Muscle layer of colon (tissue), 2 donors: Measurements from ENCODE around the gene RAB7B.
"Not testable (repeated sequence)": the region's sequence is repeated elsewhere in the genome, so short reads cannot be mapped to it uniquely, and the experiment has no call there.

Experiments
- H3K27ac ChIP-seq: one replicate; pipeline ENCODE4 v1.7.0; 2013; ENCODE audit warnings: low read depth, mild to moderate bottlenecking, low read length, moderate library complexity
- H3K27me3 ChIP-seq, 2 donors: one replicate each; pipeline ENCODE4 v1.7.0; 2013; ENCODE audit warnings: low read length in 2 of 2, mild to moderate bottlenecking in 2 of 2; ENCODE audit not compliant: insufficient read depth in 2 of 2, control insufficient read depth in 1 of 2
- H3K36me3 ChIP-seq: one replicate; pipeline ENCODE4 v1.7.0; 2013; ENCODE audit warnings: mild to moderate bottlenecking, low read length; ENCODE audit not compliant: insufficient read depth
- H3K4me1 ChIP-seq: one replicate; pipeline ENCODE4 v1.7.0; 2013; ENCODE audit warnings: mild to moderate bottlenecking, low read length; ENCODE audit not compliant: insufficient read depth
- H3K4me3 ChIP-seq, 2 donors: one replicate each; pipeline ENCODE4 v1.7.0; 2013; ENCODE audit warnings: low read length in 2 of 2, low read depth in 1 of 2, mild to moderate bottlenecking in 1 of 2, moderate library complexity in 1 of 2
- H3K9ac ChIP-seq: one replicate; pipeline ENCODE4 v1.7.0; 2013; ENCODE audit warnings: low read length
- H3K9me3 ChIP-seq: one replicate; pipeline ENCODE4 v1.7.0; 2013; ENCODE audit warnings: mild to moderate bottlenecking, low read length
- donor health status: abdominal sarcoma.
- donor health status: Adenocarcinoma of cecum.

Gene RAB7B

GRCh38 chr1:206004826-206005225 is 1.6 kb upstream of the RAB7B start:
- Histone ChIP-seq H3K9ac (no peak overlapping the region), H3K27ac (no peak overlapping the region), H3K36me3 (no peaks in the 10 kb centered on the region), H3K4me1 (peaks cover 20% of the 10 kb centered on the region), H3K4me3 (no peak overlapping the region), H3K9me3 (no peaks in the 10 kb centered on the region), H3K27me3 (no peaks in the 10 kb centered on the region)

DNA sequence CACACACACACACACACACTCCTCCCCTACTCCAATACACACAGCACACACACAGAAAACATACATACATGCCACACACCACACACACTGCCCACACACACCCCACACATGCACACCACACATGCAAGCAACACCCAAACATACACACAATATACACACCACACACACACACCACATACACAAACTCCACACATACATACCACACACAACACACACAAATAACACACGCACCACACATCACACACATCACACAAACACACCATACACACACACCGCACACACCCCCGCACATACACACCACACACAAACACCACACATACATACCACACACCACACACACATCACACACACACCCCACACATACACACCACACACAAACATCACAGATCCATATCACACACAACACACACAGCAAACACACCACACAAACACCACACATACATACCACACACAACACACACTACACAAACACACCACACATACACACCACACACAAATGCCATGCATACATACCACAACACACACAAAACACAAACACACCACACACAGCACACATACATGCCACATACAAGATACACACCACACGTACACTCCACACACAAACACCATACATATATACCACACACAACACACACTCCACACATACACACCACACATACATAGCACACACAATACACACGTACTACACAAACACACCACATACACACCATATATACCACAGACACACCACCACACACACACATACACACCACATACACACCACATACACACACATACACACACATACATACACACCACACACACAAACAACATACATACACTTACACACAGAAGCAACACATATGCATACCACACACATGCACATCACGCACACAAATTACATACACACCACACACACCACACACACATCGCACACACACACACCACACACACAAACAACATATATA is 932 bp upstream of the RAB7B start:
- Histone ChIP-seq H3K9me3 (no peaks in the 10 kb centered on the region), H3K36me3 (no peaks in the 10 kb centered on the region), H3K27me3 (no peaks in the 10 kb centered on the region), H3K27ac (no peak overlapping the region), H3K4me1 (peaks cover 20% of the 10 kb centered on the region), H3K4me3 (no peak overlapping the region), H3K9ac (no peak overlapping the region)

- Histone ChIP-seq H3K9me3 (no peaks in the 10 kb centered on the region), H3K36me3 (no peaks in the 10 kb centered on the region), H3K27me3 (no peaks in the 10 kb centered on the region), H3K27ac (no peak overlapping the region), H3K4me3 (peak overlapping the region in 1 of 2 donors; percentile 44), H3K9ac (no peak overlapping the region), H3K4me1 (peaks cover 20% of the 10 kb centered on the region)
These were observed 1.0 kb downstream of the RAB7B start for GRCh38 chr1:206002160-206002559.

DNA sequence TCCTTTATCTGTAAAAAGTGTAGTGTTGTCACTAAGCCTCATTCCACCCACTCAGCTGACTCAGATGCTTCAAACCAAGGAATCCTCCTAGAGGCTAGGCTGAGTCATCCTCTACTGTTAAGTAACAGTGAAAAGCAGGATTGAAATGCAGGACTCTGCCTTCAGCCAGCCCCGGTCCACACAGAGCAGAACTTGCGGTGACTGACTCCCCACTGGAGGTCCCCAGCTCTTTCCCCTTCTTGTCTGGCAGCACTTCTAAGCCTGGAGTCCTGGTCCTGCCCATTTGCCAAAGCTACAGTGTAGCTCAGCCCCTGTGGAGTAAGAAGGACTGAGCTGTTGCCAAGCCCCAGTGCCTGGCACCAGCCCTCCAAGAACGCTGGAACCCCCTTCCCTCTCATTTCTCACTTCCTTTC is 1.7 kb downstream of the RAB7B start:
- Histone ChIP-seq H3K36me3 (no peaks in the 10 kb centered on the region), H3K27ac (no peak overlapping the region), H3K4me1 (peaks cover 20% of the 10 kb centered on the region), H3K27me3 (no peaks in the 10 kb centered on the region), H3K9me3 (no peaks in the 10 kb centered on the region), H3K9ac (no peak overlapping the region), H3K4me3 (no peak overlapping the region)

DNA sequence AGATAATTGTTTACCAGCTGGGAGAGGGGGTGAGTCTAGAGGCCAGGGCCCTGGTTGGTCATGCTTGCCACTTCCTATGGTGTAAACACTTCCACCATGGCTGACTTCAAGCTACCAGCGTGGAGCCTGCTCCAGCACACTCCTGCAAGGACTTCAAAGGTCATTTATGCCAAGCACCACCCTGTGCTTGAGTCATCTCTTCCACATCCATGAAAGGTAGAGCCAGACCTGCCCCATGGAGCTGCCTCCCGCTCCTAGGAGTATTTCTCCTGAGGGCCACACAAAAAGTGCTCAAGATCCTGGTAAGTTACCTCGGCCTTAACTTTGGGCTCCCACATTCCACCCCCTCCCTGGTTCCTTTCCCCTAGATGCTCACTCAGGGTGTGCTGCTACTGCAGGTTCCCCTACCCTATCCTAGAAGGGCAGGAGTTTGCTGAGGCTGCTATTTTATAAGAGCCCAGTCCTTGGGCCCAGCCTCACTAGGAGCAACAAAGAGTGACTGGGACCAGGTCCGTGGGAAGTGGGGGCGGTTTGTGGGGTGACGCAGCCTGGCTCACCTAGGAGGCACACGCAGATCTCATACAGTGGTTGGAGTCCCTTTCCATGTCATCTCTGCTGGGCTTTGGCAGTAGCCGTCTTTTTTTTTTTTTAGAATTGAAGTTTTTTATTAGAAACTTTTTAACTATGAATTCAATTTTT is 2.4 kb downstream of the RAB7B start:
- Histone ChIP-seq H3K9ac (no peak overlapping the region), H3K4me3 (no peak overlapping the region), H3K27me3 (no peaks in the 10 kb centered on the region), H3K9me3 (no peaks in the 10 kb centered on the region), H3K36me3 (no peaks in the 10 kb centered on the region), H3K4me1 (peaks cover 20% of the 10 kb centered on the region), H3K27ac (no peak overlapping the region)

DNA sequence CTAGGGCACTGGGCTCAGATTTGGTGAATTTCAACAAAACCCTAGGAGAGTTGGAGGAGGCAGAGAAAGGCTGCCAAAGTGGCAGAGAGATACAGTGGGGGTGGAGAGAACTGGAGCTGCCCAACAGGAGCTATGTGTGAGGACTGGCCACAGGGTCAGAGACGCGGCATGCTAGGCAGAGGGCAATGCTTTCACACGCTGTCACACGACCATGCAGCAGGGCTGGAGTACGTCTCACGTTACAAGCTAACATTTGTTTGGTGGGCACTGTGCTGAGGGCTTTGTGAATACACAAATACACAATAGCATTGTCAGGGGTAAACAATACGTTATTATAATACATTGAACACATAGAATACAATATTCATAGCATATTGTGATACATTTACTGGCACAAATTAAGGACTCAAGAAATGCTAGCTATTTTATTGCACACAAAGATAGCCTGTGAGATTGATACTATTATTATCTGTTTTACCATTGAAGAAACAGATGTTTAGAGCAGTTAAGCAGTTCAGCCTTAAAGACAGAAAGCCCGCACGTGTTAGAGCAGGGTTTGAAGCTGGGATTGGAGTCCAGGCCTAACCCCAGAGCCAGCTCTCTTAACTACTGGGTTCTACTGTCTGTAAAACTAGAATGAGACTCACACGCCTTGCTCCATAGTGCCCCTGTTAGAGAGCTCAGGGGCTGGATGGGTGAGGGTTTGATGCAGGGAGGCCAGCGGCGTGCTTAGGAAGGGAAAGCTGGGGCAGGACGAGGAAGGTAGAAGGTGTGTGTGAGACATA is 4.5 kb downstream of the RAB7B start:
- Histone ChIP-seq H3K4me1 (peaks cover 16% of the 10 kb centered on the region), H3K36me3 (peaks cover 2% of the 10 kb centered on the region), H3K4me3 (no peak overlapping the region), H3K9me3 (no peaks in the 10 kb centered on the region), H3K27ac (no peak overlapping the region), H3K9ac (no peak overlapping the region), H3K27me3 (no peaks in the 10 kb centered on the region)

GRCh38 chr1:205996641-205997040 is 6.6 kb downstream of the RAB7B start:
- H3K4me1 ChIP-seq, H3K9me3 ChIP-seq, H3K9ac ChIP-seq, H3K27me3 ChIP-seq, H3K36me3 ChIP-seq, H3K27ac ChIP-seq, H3K4me3 ChIP-seq: not testable (repeated sequence)

GRCh38 chr1:205994346-205994745 is 8.8 kb downstream of the RAB7B start:
- H3K4me3 ChIP-seq, result no peak overlapping the region
- no peaks in the 10 kb centered on the region for H3K27me3 ChIP-seq
- H3K9me3 ChIP-seq, result no peaks in the 10 kb centered on the region
- H3K4me1 ChIP-seq, result no peaks in the 10 kb centered on the region
- H3K27ac ChIP-seq, result no peak overlapping the region
- H3K36me3 ChIP-seq, result peaks cover 5% of the 10 kb centered on the region
- no peak overlapping the region for H3K9ac ChIP-seq

DNA sequence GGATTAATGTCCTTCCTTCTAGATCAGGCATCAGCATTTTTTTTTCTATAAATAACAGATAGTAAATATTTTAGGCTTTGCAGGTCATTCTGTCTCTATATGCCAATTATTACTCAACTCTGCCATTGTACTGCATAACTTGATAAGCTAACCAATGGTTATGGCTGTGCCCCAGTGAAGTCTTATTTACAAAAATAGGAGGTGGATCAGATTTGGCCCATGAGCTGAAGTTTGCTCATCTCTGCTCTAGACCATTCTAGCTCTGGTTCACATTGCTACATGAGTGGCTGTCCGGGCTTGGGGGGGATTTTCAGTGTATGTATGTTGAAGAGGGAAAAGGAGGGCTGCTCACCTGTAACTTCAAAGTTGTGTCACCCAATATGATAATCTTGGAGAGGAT is 10.1 kb downstream of the RAB7B start:
- H3K27ac ChIP-seq, result no peak overlapping the region
- H3K4me1 ChIP-seq, result no peaks in the 10 kb centered on the region
- H3K36me3 ChIP-seq, result peaks cover 5% of the 10 kb centered on the region
- no peaks in the 10 kb centered on the region for H3K9me3 ChIP-seq
- H3K27me3 ChIP-seq, result no peaks in the 10 kb centered on the region
- no peak overlapping the region for H3K4me3 ChIP-seq
- no peak overlapping the region for H3K9ac ChIP-seq

DNA sequence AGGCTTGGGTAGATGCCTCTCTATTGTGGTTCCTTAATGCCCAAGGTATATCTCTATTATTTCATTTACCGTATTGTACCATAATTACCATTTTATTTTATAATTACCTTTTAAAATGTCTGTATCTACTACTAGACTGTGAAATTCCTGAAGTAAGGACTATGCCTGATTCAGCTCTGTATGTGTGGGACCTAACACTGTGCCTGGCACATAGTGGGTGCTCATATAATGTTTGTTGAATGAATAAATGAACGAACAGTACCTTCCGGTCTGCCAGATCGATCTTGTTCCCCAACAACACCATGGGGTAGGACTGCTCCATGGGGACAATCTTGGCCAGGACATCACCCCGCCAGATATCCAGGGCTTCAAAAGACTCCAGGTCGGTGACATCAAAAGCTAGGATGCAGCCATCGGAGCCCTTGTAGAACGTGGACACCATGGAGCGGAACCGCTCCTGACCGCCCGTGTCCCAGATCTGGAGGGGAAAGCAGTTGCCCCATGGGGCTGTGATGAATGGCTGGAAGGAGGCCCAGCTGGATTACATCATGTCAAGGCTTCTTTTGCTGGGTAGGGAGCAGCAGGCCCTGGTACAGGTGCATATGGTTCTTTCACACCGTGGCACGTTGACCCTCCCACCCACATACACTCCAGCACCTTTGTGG is 10.8 kb downstream of the RAB7B start:
- H3K9ac ChIP-seq, result no peak overlapping the region

DNA sequence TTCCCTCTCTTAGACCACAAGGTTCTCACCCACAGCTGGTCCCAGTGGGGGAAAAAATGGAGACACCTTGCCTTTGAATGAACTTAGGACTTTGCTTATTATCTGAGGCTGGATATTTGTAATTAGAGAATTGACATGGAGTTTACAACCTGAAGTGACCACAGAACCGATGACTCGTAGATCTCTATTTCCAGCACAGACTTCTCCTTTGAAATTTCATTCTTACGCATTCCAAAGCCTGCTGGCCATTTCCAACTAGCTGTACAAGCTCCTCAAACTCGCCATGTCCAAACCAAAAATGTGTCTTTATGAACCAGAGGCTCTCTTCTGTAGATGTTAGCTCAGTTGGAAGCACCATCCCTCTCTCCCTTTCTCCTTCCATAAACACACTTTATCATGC is 12.0 kb downstream of the RAB7B start:
- Histone ChIP-seq H3K27ac (no peak overlapping the region), H3K27me3 (no peaks in the 10 kb centered on the region), H3K4me1 (no peaks in the 10 kb centered on the region), H3K9me3 (no peaks in the 10 kb centered on the region), H3K4me3 (no peak overlapping the region), H3K9ac (no peak overlapping the region), H3K36me3 (peaks cover 5% of the 10 kb centered on the region)

More for the DNA sequence above, 10.8 kb downstream of the RAB7B start:
- no peaks in the 10 kb centered on the region for H3K9me3 ChIP-seq
- H3K27ac ChIP-seq, result no peak overlapping the region
- H3K27me3 ChIP-seq, result no peaks in the 10 kb centered on the region
- no peaks in the 10 kb centered on the region for H3K4me1 ChIP-seq
- no peak overlapping the region for H3K4me3 ChIP-seq
- peaks cover 5% of the 10 kb centered on the region for H3K36me3 ChIP-seq
